Measurements from ENCODE around the gene DEPDC1B. TPM values are rescaled to one million over a fixed set of nuclear protein-coding genes. Genes with fewer than 3 reads are reported as not detected.
"Not testable (repeated sequence)": the region's sequence is repeated elsewhere in the genome, so short reads cannot be mapped to it uniquely, and the experiment has no call there.

DEPDC1B gene
- total and polyA plus RNA-seq, 4 donors = 0.55 to 3.1 (median 0.70) TPM

DNA sequence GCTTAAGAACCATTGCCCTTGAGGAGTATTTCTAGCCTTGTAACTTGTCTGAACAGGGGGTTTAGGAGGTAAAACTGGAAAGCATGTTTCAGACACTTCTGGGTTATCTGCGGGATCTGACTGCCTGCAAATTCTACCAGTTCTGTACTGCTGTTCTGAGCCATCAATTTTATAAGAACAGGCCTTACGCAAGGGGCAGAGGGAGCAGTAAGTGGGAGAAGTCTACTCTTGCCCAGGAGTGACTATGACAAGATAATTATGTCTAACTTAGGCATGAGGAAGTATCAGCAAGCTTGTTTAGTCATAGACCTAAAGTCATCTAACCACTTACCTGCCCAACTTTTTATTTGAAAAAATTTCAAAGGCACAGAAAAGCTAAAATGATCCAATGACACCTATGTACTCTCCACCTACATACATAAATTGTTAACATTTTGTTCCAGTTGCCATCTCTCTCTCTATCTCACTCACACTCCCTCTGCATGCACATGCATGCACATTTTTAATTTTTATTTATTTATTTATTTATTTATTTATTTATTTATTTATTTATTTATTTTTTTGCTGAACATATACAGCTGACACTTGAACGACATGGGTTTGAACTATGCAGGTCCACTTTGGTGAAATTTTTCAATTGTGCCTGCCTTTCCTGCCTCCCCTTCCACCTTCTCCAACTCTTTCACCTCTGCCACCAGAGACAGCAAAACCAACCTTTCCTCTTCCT lies 18.4 kb upstream of the DEPDC1B start:
- peaks cover 0 to 3% (median 0%) of the 10 kb centered on the region in 4 donors for H3K9me3 ChIP-seq (ENCODE audit: control insufficient read depth in 4 of 4, insufficient read depth in 3 of 4, low read length in 3 of 4)
- TF ChIP-seq, protein P1, sequence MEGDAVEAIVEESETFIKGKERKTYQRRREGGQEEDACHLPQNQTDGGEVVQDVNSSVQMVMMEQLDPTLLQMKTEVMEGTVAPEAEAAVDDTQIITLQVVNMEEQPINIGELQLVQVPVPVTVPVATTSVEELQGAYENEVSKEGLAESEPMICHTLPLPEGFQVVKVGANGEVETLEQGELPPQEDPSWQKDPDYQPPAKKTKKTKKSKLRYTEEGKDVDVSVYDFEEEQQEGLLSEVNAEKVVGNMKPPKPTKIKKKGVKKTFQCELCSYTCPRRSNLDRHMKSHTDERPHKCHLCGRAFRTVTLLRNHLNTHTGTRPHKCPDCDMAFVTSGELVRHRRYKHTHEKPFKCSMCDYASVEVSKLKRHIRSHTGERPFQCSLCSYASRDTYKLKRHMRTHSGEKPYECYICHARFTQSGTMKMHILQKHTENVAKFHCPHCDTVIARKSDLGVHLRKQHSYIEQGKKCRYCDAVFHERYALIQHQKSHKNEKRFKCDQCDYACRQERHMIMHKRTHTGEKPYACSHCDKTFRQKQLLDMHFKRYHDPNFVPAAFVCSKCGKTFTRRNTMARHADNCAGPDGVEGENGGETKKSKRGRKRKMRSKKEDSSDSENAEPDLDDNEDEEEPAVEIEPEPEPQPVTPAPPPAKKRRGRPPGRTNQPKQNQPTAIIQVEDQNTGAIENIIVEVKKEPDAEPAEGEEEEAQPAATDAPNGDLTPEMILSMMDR (IDR thresholded peaks at IDR 0.05; ENCODE audit: control extremely low read depth, extremely low read depth) = no peak
- H3K4me1 ChIP-seq (ENCODE audit: control insufficient read depth in 5 of 5, insufficient read depth in 5 of 5, low read length in 5 of 5) = no peaks in the 10 kb centered on the region
- WGBS, 2 donors = 91 to 97% methylated on average over 3 of the region's 3 CpGs
- ATAC-seq (ENCODE audit: insufficient read depth, low FRiP score) (no peak), DNase-seq (no peak)
- no peak overlapping the region for H3K27ac ChIP-seq (ENCODE audit: low read depth in 1 of 2, low read length in 1 of 2)
- H3K9ac ChIP-seq (ENCODE audit: insufficient read depth in 1 of 2, low read length in 2 of 2) = no peak overlapping the region
- no peak overlapping the region for H3K4me3 ChIP-seq
- H3K27me3 ChIP-seq (ENCODE audit: control insufficient read depth in 3 of 3, insufficient read depth in 3 of 3, low read length in 2 of 3) = no peaks in the 10 kb centered on the region
- no peaks in the 10 kb centered on the region for H3K36me3 ChIP-seq (ENCODE audit: control insufficient read depth in 4 of 4, insufficient read depth in 4 of 4, low read length in 4 of 4)

DNA sequence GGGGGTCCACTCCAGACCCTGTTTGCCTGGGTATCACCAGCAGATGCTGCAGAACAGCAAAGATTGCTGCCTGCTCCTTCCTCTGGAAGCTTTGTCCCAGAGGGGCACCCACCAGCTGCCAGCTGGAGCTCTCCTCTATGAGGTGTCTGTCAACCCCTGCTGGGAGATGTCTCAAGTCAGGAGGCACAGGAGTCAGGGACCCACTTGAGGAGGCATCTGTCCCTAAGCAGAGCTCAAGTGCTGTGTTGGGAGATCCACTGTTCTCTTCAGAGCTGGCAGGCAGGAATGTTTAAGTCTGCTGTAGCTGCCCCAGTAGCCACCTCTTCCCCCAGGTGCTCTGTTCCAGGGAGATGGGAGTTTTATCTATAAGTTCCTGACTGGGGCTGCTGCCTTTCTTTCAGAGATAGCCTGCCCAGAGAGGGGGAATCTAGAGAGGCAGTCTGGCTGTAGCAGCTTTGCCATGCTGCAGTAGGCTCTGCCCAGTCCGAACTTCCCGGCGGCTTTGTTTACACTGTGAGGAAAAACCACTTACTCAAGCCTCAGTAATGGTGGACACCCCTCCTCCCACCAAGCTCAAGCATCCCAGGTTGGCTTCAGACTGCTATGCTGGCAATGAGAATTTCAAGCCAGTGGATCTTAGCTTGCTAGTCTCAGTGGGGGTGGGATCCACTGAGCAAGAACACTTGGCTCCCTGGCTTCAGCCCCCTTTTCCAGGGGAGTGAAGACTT lies 15.4 kb upstream of the DEPDC1B start:
- not testable (repeated sequence) for DNase-seq

DNA sequence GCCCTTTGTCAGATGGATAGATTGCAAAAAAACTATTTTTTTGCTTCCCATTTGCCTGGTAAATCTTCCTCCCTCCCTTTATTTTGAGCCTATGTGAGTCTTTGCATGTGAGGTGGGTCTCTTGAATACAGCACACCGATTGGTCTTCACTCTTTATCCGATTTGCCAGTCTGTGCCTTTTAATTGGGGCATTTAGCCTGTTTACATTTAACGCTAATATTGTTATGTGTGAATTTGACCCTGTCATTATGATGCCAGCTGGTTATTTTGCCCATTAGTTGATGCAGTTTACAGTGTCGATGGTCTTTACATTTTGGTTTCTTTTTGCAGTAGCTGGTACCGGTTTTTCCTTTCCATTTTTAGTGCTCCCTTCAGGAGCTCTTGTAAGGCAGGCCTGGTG lies 13.0 kb upstream of the DEPDC1B start:
- 91 to 92% methylated on average over 5 of the region's 5 CpGs for WGBS, 2 donors
- peaks cover 0 to 3% (median 0%) of the 10 kb centered on the region in 4 donors for H3K9me3 ChIP-seq (ENCODE audit: control insufficient read depth in 4 of 4, insufficient read depth in 3 of 4, low read length in 3 of 4)
- no peaks in the 10 kb centered on the region for H3K4me1 ChIP-seq (ENCODE audit: control insufficient read depth in 5 of 5, insufficient read depth in 5 of 5, low read length in 5 of 5)
- no peak overlapping the region for H3K4me3 ChIP-seq
- no peak for DNase-seq
- no peak for ATAC-seq (ENCODE audit: insufficient read depth, low FRiP score)
- no peak overlapping the region for H3K9ac ChIP-seq (ENCODE audit: insufficient read depth in 1 of 2, low read length in 2 of 2)
- H3K27ac ChIP-seq (ENCODE audit: low read depth in 1 of 2, low read length in 1 of 2) = no peak overlapping the region
- TF ChIP-seq, protein P1 (IDR thresholded peaks at IDR 0.05; ENCODE audit: control extremely low read depth, extremely low read depth) = no peak
- no peaks in the 10 kb centered on the region for H3K27me3 ChIP-seq (ENCODE audit: control insufficient read depth in 3 of 3, insufficient read depth in 3 of 3, low read length in 2 of 3)
- H3K36me3 ChIP-seq (ENCODE audit: control insufficient read depth in 4 of 4, insufficient read depth in 4 of 4, low read length in 4 of 4) = no peaks in the 10 kb centered on the region

More for the DNA sequence above, 15.4 kb upstream of the DEPDC1B start:
- not testable (repeated sequence) for H3K36me3 ChIP-seq (ENCODE audit: control insufficient read depth in 4 of 4, insufficient read depth in 4 of 4, low read length in 4 of 4); H3K9me3 ChIP-seq (ENCODE audit: control insufficient read depth in 4 of 4, insufficient read depth in 3 of 4, low read length in 3 of 4); ATAC-seq (ENCODE audit: insufficient read depth, low FRiP score); H3K9ac ChIP-seq (ENCODE audit: insufficient read depth in 1 of 2, low read length in 2 of 2); H3K27ac ChIP-seq (ENCODE audit: low read depth in 1 of 2, low read length in 1 of 2); H3K27me3 ChIP-seq (ENCODE audit: control insufficient read depth in 3 of 3, insufficient read depth in 3 of 3, low read length in 2 of 3); H3K4me3 ChIP-seq; H3K4me1 ChIP-seq (ENCODE audit: control insufficient read depth in 5 of 5, insufficient read depth in 5 of 5, low read length in 5 of 5)
- 50 to 62% methylated on average over 3 of the region's 3 CpGs for WGBS, 2 donors

DNA sequence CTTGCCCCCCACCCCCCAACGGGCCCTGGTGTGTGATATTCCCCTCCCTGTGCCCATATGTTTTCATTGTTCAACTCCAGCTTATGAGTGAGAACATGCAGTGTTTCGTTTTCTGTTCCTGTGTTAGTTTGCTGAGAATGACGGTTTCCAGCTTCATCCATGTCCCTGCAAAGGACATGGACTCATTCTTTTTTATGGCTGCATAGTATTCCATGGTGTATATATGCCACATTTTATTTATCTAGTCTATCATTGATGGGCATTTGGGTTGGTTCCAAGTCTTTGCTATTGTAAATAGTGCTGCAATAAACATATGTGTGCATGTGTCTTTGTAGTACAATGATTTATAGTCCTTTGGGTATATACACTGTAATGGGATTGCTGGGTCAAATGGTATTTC lies 11.9 kb upstream of the DEPDC1B start:
- not testable (repeated sequence) for H3K4me1 ChIP-seq (ENCODE audit: control insufficient read depth in 5 of 5, insufficient read depth in 5 of 5, low read length in 5 of 5); H3K27ac ChIP-seq (ENCODE audit: low read depth in 1 of 2, low read length in 1 of 2); H3K36me3 ChIP-seq (ENCODE audit: control insufficient read depth in 4 of 4, insufficient read depth in 4 of 4, low read length in 4 of 4); H3K27me3 ChIP-seq (ENCODE audit: control insufficient read depth in 3 of 3, insufficient read depth in 3 of 3, low read length in 2 of 3); ATAC-seq (ENCODE audit: insufficient read depth, low FRiP score); H3K9me3 ChIP-seq (ENCODE audit: control insufficient read depth in 4 of 4, insufficient read depth in 3 of 4, low read length in 3 of 4); H3K4me3 ChIP-seq; DNase-seq; H3K9ac ChIP-seq (ENCODE audit: insufficient read depth in 1 of 2, low read length in 2 of 2)
- 84 to 93% methylated on average over 3 of the region's 3 CpGs for WGBS, 2 donors

Data from lung (tissue), 12 donors.